Stimulated activated CD8-positive, alpha-beta memory T cell treated with anti-CD3 and anti-CD28 coated beads, Interleukin-7, amount 100 ng/mL, for 48 hours (primary cell): ENCODE results near the gene CACFD1.
"Not testable (repeated sequence)": the region's sequence is repeated elsewhere in the genome, so short reads cannot be mapped to it uniquely, and the experiment has no call there.

Experiments used
- DNase-seq, 2 donors: peaks; one replicate each; pipeline ENCODE4 v3.0.0-alpha.2; 2020; ENCODE audit warnings: low read depth in 1 of 2; ENCODE audit errors: extremely low read depth in 1 of 2

The CACFD1 gene

DNA sequence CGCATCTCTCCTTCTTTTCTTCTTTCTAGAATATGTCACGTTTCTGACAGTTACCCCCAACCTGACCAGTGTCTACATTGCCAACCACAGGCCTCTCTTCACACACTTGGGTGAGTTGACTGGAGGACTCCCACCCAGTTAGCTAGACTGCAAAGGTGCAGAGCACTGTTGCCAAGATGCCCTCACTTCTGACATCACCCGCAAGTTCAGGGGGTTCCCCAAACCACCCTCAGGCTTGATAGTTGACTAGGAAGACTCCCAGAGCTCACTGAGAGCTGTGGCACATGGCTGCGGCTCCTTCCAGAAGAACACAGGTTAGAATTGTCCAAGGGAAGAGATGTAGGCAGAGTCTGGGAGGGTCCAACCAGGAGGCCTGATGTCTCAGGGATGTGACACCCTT lies 20.4 kb upstream of the CACFD1 start:
- DNase-seq, result no peak

DNA sequence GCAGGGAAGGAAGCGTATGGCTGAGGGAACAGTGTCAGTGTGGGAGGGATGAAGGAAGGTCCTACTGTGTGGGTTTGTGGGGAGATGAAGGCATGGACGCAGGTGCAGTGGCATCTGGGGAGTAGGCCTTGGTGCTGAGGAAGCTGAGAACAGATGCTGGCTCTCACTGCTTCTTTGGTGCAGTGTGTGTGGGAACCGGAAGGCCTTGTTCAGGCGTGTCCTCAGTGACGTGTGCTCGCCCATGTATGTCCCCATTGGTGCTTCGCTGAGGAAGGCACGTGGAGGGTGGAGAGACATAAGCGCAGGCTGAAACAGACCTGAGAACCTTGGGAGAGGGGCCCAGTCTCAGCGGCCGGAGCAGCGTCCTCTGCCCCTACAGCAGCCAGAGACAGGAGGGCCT lies 18.9 kb upstream of the CACFD1 start:
- no peak for DNase-seq

DNA sequence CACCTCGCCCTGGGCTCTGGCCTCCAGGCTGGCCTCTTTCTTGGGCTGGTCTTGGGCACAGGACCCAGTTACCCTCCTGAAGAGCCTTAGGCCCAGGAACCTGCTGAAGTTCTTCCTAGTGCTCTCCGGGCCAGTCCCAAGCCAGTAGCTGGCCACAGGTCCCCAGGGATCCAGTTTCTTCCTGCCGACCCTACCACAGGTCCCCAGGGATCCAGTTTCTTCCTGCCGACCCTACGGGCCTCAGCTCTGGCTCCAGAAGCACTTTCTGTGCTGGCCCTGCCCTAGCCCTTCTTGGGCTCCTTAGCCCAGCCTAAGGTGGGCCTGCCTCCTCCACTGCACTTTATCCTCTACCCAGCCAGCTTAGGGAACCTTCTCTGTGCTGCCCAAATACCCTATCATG lies 18.2 kb upstream of the CACFD1 start:
- no peak for DNase-seq

DNA sequence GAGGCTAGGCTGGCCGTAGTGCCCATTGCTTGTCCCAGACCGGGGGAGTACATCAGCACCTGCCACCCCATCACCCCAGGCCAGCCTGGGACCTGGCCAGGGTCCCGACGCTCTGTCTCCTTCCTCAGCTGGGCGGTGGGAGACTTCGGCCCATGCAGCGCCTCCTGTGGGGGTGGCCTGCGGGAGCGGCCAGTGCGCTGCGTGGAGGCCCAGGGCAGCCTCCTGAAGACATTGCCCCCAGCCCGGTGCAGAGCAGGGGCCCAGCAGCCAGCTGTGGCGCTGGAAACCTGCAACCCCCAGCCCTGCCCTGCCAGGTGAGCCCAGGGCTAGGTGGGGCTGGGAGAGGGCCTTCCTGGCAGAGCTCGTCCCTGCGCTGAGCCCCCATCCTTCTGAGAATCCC lies 16.5 kb upstream of the CACFD1 start:
- DNase-seq, result no peak

DNA sequence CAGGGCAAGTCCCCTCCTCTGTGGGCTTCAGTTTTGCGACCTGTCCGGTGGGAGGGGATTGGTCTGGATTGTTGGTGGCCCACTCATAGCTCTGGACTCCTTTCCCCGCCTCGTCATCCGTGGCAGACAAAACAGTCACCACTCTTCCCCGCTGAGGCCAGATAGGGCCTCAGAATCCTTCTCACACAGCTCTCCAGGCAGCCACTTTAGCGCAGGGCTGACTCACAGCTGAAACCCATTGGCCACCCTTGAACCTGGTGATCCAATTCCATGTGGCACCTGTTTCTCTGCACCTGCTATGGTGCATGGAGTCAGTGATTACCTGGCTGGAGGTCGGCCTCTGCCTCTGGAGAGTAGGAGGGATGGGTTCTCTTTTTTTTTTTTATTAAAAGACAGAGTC lies 15.8 kb upstream of the CACFD1 start:
- DNase-seq, result no peak

DNA sequence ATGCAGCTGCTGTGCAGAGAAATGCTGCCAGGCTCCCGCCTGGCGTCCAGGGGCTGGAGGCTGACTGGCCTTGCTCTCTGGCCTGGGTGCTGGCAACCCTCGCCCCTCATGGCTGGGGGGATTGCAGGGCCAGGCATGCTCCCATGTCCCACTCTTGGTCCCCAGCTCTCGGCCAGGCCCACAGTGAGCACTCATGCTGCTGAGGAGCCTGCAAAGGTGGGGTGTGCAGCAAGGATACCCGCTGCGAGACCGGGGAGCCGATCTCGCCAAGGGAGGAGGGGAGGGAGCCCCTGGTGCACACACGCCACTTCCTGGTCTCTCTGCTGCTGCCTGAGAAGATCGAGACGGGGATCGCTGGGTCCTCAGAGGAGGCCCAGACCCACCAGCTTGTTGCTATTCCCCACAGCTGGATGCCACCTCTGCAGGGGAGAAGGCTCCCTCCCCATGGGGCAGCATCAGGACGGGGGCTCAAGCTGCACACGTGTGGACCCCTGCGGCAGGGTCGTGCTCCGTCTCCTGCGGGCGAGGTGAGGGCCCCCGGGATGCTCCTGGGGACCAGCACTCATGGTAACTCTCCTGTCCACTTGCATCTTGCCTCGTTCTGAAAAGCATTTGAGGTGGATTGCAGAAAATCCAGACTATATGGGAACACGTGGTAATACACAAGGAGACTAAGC lies 14.3 kb upstream of the CACFD1 start:
- DNase-seq, result no peak

DNA sequence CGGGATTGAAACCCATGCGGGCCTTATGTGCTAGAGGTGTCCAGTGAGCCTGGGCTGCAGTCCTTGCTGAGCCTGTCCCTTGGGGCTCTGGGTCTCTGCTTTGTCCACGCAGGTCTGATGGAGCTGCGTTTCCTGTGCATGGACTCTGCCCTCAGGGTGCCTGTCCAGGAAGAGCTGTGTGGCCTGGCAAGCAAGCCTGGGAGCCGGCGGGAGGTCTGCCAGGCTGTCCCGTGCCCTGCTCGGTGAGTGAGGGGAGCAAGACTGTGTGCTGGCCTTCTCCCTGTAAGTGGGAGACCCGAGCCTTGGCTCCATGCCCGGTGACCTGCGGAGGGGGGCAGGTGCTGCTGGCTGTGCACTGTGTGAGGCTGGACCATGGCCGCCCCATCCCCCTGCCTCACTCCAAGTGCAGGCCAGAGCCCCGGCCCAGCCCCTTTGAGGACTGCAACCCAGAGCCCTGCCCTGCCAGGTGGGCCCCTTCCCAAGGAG lies 11.2 kb upstream of the CACFD1 start:
- no peak for DNase-seq

DNA sequence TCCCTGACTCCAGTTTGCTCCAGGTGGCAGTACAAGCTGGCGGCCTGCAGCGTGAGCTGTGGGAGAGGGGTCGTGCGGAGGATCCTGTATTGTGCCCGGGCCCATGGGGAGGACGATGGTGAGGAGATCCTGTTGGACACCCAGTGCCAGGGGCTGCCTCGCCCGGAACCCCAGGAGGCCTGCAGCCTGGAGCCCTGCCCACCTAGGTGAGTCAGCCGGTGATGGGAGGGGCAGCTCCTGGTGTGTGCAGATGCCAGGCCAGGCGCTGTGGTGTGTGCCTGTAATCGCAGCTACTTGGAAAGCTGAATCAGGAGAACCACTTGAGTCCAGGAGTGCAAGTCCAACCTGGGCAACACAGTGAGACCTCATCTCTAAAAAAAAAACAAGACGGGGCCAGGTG lies 10.0 kb upstream of the CACFD1 start:
- no peak for DNase-seq

DNA sequence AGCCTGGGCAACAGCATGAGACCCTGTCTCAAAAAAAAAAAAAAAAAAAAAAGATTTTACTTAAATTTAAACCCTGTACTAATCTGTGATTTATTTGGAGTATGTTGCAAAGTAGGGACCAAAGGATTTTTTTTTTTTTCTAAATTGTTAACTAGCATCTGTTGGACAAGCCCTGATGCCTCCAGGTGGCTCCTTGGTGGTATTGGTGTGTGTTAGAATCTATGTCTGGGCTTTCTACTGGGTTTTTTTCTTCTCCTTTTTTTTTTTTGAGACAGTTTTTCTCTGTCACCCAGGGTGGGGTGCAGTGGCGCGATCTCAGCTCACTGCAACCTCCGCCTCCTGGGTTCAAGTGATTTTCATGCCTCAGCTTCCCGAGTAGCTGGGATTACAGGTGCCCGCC lies 7.9 kb upstream of the CACFD1 start:
- not testable (repeated sequence) for DNase-seq

DNA sequence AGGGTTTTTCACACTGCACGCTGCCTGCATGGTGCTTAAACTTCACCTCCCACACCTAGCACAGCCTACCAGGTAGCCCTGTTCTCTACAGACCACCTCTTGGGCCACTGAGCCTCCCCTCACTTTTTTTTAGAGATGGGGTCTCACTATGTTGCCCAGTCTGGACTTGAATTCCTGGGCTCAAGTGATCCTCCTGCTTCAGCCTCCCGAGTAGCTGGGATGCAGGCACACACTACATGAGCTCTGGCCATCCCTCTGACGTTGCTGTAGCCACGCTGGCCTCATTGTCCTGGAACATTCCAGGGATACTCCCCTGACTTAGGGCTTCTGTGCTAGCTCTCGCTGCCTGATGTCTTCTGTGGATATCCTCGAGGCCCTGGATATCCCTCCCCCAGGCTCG lies 7.2 kb upstream of the CACFD1 start:
- no peak for DNase-seq

DNA sequence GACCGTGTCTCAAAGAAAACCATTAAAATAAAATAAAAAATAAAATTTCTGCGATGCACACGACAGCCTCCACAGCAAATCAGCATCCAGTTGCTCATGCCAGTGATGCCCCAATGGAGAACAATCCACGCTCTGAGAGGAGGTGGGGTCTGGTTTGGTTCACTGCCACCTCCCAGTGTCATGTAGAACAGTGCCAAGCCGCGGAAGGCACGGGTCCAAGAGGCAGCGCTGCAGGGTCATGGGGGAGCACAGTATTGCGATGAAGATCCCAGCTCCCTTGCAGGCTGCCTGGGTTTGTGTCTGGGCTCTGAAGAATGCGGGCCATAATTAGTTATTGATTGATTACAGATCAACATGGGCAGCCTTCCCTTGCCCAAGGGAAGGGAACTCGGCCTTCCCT lies 6.1 kb upstream of the CACFD1 start:
- DNase-seq, result no peak

DNA sequence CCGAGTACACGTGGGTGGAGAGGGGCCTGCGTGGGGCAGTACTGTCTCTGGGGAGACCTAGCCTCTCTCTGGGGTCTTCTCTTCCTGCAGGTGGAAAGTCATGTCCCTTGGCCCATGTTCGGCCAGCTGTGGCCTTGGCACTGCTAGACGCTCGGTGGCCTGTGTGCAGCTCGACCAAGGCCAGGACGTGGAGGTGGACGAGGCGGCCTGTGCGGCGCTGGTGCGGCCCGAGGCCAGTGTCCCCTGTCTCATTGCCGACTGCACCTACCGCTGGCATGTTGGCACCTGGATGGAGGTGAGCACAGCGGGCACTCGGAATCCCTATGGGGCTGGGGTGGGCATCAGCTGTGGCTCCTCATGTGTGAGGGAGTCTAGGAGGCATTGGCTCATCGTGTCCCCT lies 5.5 kb upstream of the CACFD1 start:
- no peak for DNase-seq

DNA sequence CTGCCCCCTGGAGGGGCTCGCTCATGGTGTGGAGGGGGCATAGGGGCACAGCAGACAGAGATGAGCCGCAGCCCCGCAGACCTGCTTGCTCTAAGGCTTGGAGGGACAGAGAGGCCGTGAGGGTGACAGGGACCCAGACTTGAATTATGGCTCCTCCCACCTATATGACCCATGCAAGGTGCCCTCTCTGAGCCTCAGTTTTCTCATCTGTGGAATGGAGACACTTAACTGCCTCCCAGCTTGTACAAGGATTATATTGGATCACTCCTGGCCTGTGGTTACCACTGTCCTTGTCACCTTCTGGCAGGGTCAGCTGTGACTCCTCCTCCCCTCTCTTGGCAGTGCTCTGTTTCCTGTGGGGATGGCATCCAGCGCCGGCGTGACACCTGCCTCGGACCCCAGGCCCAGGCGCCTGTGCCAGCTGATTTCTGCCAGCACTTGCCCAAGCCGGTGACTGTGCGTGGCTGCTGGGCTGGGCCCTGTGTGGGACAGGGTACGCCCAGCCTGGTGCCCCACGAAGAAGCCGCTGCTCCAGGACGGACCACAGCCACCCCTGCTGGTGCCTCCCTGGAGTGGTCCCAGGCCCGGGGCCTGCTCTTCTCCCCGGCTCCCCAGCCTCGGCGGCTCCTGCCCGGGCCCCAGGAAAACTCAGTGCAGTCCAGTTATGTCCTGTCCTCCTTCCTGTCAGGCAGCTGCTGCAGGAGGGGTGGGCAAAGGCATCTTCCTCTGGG lies 4.7 kb upstream of the CACFD1 start:
- no peak for DNase-seq

DNA sequence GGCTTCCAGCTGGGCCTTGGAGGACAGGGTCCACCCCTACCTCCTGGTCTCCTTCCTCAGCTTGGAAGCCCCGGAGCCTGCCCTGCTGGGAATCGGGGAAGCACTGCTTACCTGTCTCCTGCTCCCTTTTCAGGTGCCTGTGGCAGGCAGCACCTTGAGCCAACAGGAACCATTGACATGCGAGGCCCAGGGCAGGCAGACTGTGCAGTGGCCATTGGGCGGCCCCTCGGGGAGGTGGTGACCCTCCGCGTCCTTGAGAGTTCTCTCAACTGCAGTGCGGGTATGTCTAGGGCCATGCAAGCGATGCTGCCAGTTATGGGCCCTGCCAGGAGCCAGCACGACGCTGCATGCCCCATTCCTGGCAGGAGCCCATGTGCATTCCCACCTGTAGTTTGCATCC lies 3.8 kb upstream of the CACFD1 start:
- no peak for DNase-seq

DNA sequence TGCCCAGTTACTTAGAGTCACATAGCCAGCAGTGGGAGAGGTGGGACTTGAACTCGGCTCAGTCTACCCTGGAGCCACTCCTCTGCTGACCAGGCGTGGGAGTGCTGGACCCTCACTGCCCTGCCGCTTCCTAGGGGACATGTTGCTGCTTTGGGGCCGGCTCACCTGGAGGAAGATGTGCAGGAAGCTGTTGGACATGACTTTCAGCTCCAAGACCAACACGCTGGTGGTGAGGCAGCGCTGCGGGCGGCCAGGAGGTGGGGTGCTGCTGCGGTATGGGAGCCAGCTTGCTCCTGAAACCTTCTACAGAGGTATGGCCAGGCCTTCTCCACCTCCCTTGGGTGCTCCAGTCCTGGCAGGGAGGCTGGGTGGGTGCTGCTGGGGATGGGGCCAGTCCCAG lies 3.4 kb upstream of the CACFD1 start:
- DNase-seq, result no peak

DNA sequence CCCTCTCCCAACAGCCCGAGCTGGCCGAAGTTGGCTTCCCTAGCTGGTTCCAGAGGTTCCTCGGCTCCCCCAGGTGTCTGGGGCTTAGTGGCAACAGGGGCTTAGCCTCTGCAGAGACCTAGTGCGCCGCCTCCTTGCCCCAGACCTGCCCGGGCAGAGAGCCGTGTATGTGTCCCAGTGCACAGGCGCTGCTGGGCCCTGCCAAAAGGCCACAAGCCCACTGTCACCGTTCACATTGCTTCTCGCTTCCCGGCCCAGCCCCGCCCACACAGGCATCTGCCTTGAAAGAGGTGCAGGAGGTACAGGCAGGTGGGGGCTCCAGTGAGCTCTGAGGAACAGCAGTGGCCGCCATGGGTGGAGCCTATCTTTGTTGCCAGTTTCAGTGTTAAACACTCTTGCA lies 2.5 kb upstream of the CACFD1 start:
- no peak for DNase-seq

DNA sequence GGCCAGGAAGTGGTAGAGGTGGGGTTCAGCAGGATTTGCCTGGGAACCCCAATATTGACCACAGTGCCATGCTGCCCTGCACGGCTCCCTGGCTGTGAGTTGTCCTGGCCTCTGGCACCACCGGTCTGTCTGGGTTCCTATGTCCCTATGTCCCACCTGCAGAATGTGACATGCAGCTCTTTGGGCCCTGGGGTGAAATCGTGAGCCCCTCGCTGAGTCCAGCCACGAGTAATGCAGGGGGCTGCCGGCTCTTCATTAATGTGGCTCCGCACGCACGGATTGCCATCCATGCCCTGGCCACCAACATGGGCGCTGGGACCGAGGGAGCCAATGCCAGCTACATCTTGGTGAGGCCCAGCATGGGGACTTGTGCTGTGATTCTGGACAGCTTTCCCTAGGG lies 2.0 kb upstream of the CACFD1 start:
- DNase-seq, result no peak

DNA sequence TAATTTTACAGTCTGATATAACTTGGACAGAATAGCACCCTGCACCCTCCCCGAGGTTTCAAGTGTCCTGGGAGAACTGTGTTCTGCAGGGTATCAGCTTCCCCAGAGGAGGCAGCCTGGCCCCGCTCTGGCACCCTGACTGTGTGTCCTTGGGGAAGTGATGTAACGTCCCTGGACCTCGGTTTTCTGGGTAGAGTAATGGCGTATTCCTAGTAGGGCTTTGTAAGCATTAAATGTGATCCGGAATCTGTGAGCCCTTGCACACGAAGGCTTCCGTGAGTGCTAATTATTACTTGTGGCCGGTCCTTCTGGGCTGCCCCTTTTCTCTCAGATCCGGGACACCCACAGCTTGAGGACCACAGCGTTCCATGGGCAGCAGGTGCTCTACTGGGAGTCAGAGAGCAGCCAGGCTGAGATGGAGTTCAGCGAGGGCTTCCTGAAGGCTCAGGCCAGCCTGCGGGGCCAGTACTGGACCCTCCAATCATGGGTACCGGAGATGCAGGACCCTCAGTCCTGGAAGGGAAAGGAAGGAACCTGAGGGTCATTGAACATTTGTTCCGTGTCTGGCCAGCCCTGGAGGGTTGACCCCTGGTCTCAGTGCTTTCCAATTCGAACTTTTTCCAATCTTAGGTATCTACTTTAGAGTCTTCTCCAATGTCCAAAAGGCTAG lies 1.0 kb upstream of the CACFD1 start:
- no peak for DNase-seq

DNA sequence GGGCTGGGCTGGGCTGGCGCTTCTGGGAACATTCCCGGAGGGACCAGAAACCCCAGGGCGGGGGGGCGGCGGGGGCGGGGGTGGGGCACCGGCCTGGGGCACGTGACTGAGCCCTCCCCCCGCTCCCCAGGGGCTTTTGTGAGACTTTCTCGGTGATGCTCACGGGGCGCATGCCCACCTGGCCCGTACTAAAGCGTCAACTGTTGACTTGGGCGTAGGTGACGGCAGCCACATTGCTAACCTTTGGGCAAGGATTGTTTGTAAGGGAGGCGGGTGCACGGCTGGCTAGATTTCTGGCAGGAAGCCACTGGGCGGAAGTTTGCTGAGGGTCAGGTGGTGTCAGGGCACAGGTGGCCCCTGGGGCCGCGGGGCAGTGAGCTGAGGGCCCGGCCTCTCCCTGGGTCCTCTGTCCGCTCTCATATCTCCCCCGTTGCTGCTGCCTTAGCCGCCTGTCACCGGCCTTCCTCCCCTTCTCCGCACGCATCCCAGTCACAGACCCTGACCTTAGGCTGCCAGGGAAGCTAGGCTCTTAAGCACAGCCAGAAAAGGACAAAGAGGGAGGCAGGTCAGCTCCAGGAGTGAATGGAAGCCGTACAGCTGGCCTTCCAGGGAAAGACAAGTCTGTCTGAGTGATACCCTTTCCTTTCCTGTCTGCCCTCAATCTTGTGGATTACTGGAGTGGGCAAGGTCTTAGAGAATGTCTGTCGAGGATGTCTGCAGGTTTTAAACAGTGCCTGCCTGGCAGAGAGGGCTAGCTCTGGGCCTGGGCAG lies 812 bp downstream of the CACFD1 start:
- no peak for DNase-seq

DNA sequence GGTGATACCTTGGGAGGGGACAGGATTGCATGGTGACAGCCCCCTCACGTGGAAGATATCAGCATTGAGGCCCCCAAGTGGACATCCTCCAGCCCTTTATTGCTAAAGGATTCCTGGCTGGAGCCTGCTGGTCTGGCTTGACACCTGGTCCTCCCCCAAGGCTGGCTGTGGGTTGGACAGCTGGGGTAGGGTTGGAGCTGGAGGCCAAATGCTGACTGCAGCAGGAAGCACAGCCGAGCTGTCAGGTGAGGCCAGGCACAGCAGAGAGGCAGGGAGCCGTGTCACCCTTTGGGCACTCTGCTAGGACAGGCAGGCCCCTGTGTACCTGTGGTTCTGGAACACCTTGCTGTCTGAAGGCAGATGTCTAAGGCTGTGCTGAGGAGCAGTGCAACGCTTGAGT lies 2.2 kb downstream of the CACFD1 start:
- no peak for DNase-seq

DNA sequence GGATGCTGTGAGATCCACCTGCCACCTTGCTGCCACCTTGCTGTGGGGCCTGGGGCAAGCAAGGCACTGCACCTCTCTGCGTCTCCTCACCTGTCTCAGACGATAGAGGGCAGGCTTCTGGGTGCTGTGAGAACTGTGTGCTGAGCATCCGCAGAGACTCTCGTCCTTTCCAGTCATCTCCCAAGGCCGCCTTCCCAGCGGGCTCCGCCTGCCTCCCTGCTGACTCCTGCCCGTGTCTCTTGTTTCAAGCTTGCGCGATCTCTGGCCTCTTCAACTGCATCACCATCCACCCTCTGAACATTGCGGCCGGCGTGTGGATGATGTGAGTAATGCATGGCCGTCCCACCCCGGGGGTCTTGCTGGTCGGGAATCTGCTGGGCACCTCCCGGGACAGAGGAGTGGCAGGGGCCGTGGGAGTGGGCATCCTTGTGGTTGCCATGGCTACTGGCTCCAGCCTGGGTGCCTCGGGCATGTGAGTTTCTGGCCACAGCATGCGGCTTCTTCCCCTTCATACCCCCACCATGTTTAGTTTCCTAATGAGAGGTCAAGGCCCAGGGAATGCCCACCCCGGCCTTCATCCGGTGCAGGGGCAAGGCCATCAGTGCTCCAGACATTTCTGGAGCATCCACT lies 3.6 kb downstream of the CACFD1 start:
- DNase-seq, result no peak
